Left lobe of liver (tissue), 2 donors: ENCODE measurements around the gene DDB1. TPM values are rescaled to one million over a fixed set of nuclear protein-coding genes. Genes with fewer than 3 reads are reported as not detected.

Source experiments
- ATAC-seq: fragments of 200-7000 bp; cut with Tn5 transposase; one replicate; pipeline ENCODE4 v1.9.1; 2020; ENCODE audit warnings: mild to moderate bottlenecking, moderate library complexity
- DNase-seq: peaks from one replicate; pipeline ENCODE4 v3.0.0-alpha.2; 2020; ENCODE audit warnings: low spot score
- total RNA-seq: library from RNA; stranded (reverse); gene quantifications from one replicate; pipeline ENCODE4 v1.2.1, GENCODE V29; 2021
- donor health status: DM: no; HTN: no; CAD: no; lungs with moderate emphysema.
- donor health status: DM: no; HTN: yes; CAD: no.

The DDB1 gene
- total RNA-seq, 1 donor from 2014 or later, result 105 TPM

- ATAC-seq (no peak), DNase-seq (no peak)
Measured at GRCh38 chr11:61337706-61338470, 5.0 kb upstream of the DDB1 start.

GRCh38 chr11:61336171-61336935, 3.4 kb upstream of the DDB1 start:
- DNase-seq (peak; percentile 87), ATAC-seq (peak; percentile 76)

- DNase-seq (no peak), ATAC-seq (no peak)
Measured at GRCh38 chr11:61335355-61335710, 2.4 kb upstream of the DDB1 start.

- DNase-seq (peak; percentile 83), ATAC-seq (peak; percentile 52)
Measured at GRCh38 chr11:61334434-61335354, 1.8 kb upstream of the DDB1 start.

- DNase-seq (no peak), ATAC-seq (peak; percentile 0)
Measured at GRCh38 chr11:61333550-61334433, 887 bp upstream of the DDB1 start.

GRCh38 chr11:61332281-61332796, 566 bp downstream of the DDB1 start:
- DNase-seq, result no peak
- no peak for ATAC-seq

- no peak for DNase-seq
- no peak for ATAC-seq
Measured at GRCh38 chr11:61331651-61332050, 1.3 kb downstream of the DDB1 start.

GRCh38 chr11:61329871-61330270, 3.0 kb downstream of the DDB1 start:
- DNase-seq (no peak), ATAC-seq (no peak)

GRCh38 chr11:61328351-61328750, 4.6 kb downstream of the DDB1 start:
- ATAC-seq (no peak), DNase-seq (no peak)

GRCh38 chr11:61327669-61328071, 5.2 kb downstream of the DDB1 start:
- DNase-seq, result no peak
- no peak for ATAC-seq

GRCh38 chr11:61325649-61326414, 7.1 kb downstream of the DDB1 start:
- ATAC-seq (peak; percentile 72), DNase-seq (no peak)

GRCh38 chr11:61315260-61315659, 17.6 kb downstream of the DDB1 start:
- ATAC-seq, result no peak
- DNase-seq, result no peak

- ATAC-seq (no peak), DNase-seq (no peak)
Measured at GRCh38 chr11:61310749-61311148, 22.2 kb downstream of the DDB1 start.

GRCh38 chr11:61309739-61310138, 23.2 kb downstream of the DDB1 start:
- ATAC-seq (no peak), DNase-seq (no peak)

- DNase-seq (no peak), ATAC-seq (no peak)
Measured at GRCh38 chr11:61309141-61309540, 23.8 kb downstream of the DDB1 start.

- no peak for DNase-seq
- no peak for ATAC-seq
Measured at GRCh38 chr11:61307354-61307753, 25.6 kb downstream of the DDB1 start.

GRCh38 chr11:61306221-61306620, 26.7 kb downstream of the DDB1 start:
- DNase-seq (no peak), ATAC-seq (no peak)

GRCh38 chr11:61305417-61305816, 27.5 kb downstream of the DDB1 start:
- ATAC-seq, result no peak
- DNase-seq, result no peak

GRCh38 chr11:61303725-61304124, 29.2 kb downstream of the DDB1 start:
- DNase-seq (no peak), ATAC-seq (no peak)
